Right ventricle myocardium superior (tissue), 1 donor: ENCODE results near the gene ZNF14. TPM values are rescaled to one million over a fixed set of nuclear protein-coding genes. Genes with fewer than 3 reads are reported as not detected.
"Not testable (repeated sequence)": the region's sequence is repeated elsewhere in the genome, so short reads cannot be mapped to it uniquely, and the experiment has no call there.

Experiments used
- ATAC-seq: fragments of 200-7000 bp; cut with Tn5 transposase; one replicate; pipeline ENCODE4 v1.9.1; 2020; ENCODE audit warnings: mild to moderate bottlenecking; ENCODE audit not compliant: poor library complexity
- DNase-seq: peaks from one replicate; pipeline ENCODE4 v3.0.0-alpha.2; 2020
- intact Hi-C: fragments of 100-400 bp; cut with DNase I; formaldehyde crosslinking; loops from one replicate; pipeline ENCODE4 v1.11.2; 2022
- total RNA-seq: library from RNA; stranded (reverse); fragmentation: NEBNext Ultra II Directional; extraction: Animal tissue kit (Norgen Biotek cat#: 25700); gene quantifications from one replicate; pipeline ENCODE4 v1.2.1, GENCODE V29; 2021
- donor health status: DM: no; HTN: yes; CAD: no; lungs with severe emphysema.

ZNF14 gene
- total RNA-seq, 1 donor from 2014 or later = 3.2 TPM

DNA sequence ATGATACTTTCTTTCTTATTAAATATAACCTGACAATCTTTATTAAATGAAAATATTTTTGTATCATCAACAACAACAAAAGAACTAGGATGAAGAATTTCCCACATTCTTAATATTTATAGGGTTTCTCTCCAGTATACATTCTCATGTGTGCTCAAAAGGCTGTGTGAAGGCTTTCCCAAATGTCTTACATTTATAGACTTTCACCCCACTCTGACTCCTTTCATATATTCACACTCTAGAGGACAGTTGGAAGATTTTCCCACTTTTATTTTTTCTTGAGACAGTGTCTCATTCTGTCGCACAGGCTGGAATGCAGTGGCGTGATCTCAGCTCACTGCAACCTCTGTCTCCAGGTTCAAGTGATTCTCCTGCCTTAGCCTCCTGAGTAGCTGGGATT is 22.4 kb downstream of the ZNF14 start:
- intact Hi-C loops = no loop called here
- ATAC-seq (no peak), DNase-seq (no peak)

DNA sequence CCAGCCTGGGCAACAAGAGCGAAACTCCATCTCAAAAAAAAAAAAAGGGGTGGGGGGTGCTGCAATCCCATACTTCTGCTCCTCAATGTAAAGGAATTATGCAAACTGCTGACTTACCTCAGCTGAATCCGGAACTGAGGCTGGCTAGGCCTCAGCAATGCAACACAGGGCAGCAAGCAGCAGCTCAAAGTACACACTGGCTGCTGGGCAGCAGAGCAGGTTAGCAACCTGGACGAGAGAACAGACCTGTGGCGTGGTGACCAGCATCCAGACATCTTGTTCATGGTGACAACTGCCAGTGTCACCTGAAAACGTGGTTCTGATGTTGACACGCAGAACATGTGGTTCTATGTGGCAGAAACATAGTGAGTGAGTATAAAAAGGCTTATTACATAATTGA is 28.1 kb downstream of the ZNF14 start:
- intact Hi-C loops = no loop called here
- ATAC-seq = no peak

DNA sequence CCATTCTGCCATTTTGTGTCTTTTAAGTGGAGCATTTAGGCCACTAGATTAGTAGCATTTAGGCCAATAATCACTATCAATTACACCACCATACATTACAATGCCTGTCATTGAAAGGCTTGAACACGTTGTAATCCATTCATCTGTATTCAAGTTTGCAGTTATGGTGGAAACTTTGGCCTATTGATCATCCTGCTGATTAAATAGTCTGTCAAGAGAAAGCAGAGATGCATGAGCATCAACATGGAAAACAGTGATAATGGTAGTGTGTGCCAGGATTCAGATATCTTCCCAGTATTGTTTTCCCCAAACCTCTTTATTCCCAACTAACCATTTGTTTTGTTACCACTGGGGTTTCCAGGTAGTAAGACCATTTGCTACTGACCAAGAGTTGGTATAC is 32.4 kb downstream of the ZNF14 start:
- ATAC-seq, DNase-seq, intact Hi-C loops: not testable (repeated sequence)

More for the DNA sequence above, 28.1 kb downstream of the ZNF14 start:
- DNase-seq = no peak

- intact Hi-C loops = no loop called here
- ATAC-seq (no peak), DNase-seq (no peak)
These were observed 35.3 kb downstream of the ZNF14 start for GRCh38 chr19:19697589-19697988.

DNA sequence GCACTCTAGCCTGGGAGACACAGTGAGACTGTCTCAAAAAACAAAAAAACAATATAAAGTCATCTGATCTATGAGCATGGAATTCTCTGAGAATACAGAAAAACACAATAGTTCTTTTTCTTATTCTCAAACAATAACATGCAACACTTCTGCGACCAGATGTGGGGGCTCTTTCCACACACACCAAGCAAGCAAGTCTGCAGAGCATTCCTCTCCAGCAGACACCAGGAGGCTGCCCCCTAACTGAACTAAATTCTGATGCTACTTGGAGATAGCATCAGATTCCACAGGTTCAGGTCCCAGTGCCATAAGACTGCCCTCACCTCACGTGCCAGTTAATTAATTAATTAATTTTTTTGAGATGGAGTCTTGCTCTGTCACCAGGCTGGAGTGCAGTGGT is 36.5 kb downstream of the ZNF14 start:
- intact Hi-C loops = no loop called here
- ATAC-seq (no peak), DNase-seq (no peak)

DNA sequence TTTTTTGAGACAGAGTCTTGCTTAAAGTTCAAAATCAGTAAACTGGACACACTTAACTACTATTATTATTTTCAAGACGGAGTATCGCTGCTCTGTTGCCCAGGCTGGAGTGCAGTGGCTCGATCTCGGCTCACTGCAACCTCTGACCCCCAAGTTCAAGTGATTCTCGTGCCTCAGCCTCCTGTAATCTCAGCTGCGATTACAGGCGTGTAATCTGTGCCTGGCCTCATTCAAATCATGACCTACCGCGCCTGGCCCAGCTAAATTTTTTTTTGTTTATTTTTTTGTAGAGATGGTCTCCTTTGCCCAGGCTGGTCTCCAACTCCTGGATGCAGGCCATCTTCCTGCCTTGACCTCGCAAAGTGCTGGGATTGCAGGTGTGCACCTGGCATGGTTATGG is 41.2 kb downstream of the ZNF14 start:
- intact Hi-C loops = no loop called here
- no peak for DNase-seq
- no peak for ATAC-seq

DNA sequence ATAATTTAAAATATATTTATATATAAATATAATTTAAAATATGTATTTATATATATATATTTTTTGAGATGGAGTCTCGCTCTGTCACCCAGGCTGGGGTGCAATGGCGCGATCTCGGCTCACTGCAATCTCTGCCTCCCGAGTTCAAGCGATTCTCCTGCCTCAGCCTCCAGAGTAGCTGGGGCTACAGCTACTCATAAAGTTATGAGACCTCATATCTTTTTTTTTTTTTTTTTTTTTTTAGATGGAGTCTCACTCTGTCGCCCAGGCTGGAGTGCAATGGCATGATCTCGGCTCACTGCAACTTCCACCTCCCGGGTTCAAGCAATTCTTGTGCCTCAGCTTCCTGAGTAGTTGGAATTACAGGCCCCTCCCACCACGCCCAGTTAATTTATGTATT is 43.9 kb downstream of the ZNF14 start:
- ATAC-seq, intact Hi-C loops, DNase-seq: not testable (repeated sequence)

- intact Hi-C loops = no loop called here
- ATAC-seq (no peak), DNase-seq (no peak)
These were observed 45.8 kb downstream of the ZNF14 start for GRCh38 chr19:19687090-19687489.

DNA sequence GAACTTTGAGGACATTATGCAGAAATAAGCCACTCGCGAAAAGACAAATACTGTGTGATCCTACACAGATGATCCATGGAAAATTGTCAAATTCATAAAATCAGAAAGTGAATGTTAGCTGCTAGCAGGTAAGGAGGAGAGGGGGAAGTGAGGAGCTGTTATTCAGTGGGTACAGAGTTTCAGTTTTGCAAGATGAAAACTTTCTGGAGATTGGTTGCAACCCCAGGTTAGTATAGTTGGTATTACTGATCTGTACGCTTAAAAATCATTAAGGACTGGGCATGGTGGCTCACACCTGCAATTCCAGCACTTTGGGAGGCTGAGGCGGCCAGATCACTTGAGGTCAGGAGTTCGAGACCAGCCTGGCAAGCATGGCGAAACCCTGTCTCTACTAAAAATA is 46.3 kb downstream of the ZNF14 start:
- DNase-seq = no peak
- intact Hi-C loops = no loop called here

GRCh38 chr19:19686119-19686518 is 46.8 kb downstream of the ZNF14 start:
- DNase-seq, ATAC-seq, intact Hi-C loops: not testable (repeated sequence)

More for the DNA sequence above, 46.3 kb downstream of the ZNF14 start:
- ATAC-seq = no peak

GRCh38 chr19:19679176-19680073 is 53.5 kb downstream of the ZNF14 start:
- no peak for ATAC-seq
- no peak for DNase-seq
- intact Hi-C loops = no loop called here

DNA sequence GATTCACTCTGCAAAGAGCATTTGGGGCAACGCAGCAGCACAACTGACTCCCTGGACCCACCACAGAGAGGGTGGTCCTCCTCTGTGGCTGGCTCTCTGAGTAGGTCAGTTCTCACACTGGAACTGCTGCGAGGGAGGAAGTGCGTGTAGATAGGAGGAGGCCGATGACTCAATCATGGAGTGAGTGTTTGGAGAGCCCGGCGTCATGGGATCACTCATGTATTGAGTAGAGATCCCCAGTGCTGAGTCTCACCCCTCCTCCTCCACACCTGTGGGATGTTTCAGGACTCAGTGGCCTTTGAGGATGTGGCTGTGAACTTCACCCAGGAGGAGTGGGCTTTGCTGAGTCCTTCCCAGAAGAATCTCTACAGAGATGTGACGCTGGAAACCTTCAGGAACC is 55.3 kb downstream of the ZNF14 start:
- ATAC-seq (no peak), DNase-seq (no peak)
- intact Hi-C loops = no loop called here

GRCh38 chr19:19674315-19674714 is 58.6 kb downstream of the ZNF14 start:
- ATAC-seq = no peak
- DNase-seq = no peak
- intact Hi-C loops = no loop called here

DNA sequence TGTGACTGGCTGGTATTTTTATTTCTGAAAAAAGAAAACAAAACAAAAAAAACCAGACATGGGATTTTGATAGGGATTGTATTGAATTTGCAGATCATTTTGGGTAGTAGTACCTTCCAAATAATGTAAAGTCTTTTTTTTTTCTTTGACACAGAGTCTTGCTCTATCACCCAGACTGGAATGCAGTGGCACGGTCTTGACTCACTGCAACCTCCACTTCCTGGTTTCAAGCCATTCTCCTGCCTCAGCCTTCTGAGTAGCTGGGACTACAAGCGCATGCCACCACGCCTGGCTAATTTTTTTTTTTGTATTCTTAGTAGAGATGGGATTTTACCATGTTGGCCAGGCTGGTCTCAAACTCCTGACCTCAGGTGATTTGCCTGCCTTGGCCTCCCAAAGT is 60.1 kb downstream of the ZNF14 start:
- DNase-seq (no peak), ATAC-seq (no peak)
- intact Hi-C loops = no loop called here

- DNase-seq (no peak), ATAC-seq (no peak)
- intact Hi-C loops = no loop called here
These were observed 62.8 kb downstream of the ZNF14 start for GRCh38 chr19:19670070-19670551.

- peak; percentile 89 for ATAC-seq
- intact Hi-C loops = no loop called here
- peak; percentile 95 for DNase-seq
These were observed 64.5 kb downstream of the ZNF14 start, which contains the start of gene ZNF101 for GRCh38 chr19:19668230-19669012. TSS of gene ZNF101 (plus strand) at chr19:19668839. CDS start at chr19:19668964, 125 bp downstream.

DNA sequence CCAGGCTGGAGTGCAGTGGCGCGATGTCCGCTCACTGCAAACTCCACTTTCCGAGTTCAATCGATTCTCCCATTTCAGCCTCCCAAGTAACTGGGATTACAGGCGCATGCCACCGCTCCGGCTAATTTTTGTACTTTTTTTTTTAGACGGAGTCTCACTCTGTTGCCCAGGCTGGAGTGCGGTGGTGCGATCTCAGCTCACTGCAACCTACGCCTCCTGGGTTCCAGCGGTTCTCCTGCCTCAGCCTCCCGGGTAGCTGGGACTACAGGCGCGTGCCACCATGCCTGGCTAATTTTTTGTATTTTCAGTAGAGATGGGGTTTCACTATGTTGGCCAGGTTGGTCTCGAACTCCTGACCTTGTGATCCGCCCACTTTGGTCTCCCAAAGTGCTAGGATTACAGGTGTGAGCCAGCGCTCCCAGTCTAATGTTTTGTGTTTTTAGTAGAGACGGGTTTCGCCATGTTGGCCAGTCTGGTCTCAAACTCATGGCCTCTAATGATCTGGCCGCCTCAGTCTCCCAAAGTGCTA is 67.4 kb downstream of the ZNF14 start:
- DNase-seq, intact Hi-C loops, ATAC-seq: not testable (repeated sequence)

DNA sequence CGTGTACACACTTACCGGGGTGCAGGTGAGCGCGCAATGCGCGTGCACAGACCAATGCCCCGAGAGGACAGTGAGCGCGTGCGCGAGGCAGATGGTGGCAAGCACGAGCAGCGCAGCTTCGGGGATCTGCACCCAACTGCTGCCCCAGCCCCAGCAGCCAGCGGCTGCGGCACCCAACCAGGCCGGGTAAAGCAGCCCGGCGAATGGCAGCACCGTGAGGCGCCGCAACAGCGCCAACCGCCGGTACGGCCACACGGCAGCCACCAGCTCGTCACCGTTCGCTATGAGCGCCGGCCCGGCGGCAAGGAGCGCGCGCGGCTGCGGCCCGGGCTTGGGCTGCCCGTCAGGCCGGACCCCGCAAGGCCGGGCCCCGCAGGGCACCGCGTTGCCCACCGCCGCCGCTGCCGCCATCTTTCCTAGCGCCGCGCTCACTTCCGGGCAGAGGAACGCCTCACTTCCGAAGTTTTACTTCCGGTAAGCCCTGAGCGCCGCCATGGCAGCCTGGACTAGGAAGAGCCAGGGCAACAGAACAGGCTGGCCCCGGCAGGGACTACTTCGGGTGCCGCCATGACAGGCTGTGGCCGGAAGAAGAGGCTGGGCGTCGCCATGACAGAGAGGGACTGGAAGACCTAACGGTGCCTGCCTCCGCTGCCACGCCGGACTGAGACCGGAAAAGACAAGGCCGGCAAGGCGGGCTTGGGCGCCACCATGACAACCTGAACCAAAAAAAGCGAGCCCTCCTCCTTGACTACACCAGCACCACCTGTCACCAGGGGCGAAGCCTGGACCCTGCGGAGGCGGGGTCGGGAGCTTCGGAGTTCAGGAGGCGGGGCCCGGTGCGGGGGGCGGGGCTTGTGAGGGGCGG is 69.4 kb downstream of the ZNF14 start, which contains the start of gene ATP13A1:
ATP13A1 (minus strand) TSS at position 421 of the 865 bp plus-strand sequence; CDS start at position 411, 10 bp downstream.
- intact Hi-C loops = no loop called here
- peak; percentile 97 for ATAC-seq

More for the DNA sequence above, 69.4 kb downstream of the ZNF14 start, which contains the start of gene ATP13A1:
- peak; percentile 98 for DNase-seq
